Tibial artery (tissue), 4 donors: ENCODE measurements around the gene SORCS2.

Experiments
- DNase-seq, 2 donors: peaks; one replicate each; pipeline ENCODE4 v3.0.0-alpha.2; 2019
- H3K27ac ChIP-seq, 2 donors: fragments of 200-600 bp; sonication (generic) in 1 of 2; 1 replicate in 1 of 2; 2 replicates in 1 of 2; pipeline ENCODE4 v1.5.1; 2018 to 2019; ENCODE audit warnings: mild to moderate bottlenecking in 1 of 2
- H3K27me3 ChIP-seq, 2 donors: fragments of 200-600 bp; sonication (generic) in 1 of 2; one replicate each; pipeline versions ENCODE4 v1.5.1 to v1.6.0; 2016 to 2019
- H3K36me3 ChIP-seq, 3 donors: fragments of 200-600 bp; sonication (generic) in 2 of 3; one replicate each; pipeline ENCODE4 v1.5.1; 2016 to 2019; ENCODE audit warnings: mild to moderate bottlenecking in 2 of 3
- H3K4me1 ChIP-seq, 4 donors: fragments of 200-600 bp; sonication (generic) in 2 of 4; 1 replicate in 3 of 4; 2 replicates in 1 of 4; pipeline ENCODE4 v1.5.1; 2016 to 2019
- H3K4me3 ChIP-seq, 2 donors: fragments of 200-600 bp; sonication (generic) in 1 of 2; 1 replicate in 1 of 2; 2 replicates in 1 of 2; pipeline ENCODE4 v1.5.1; 2018 to 2019; ENCODE audit warnings: mild to moderate bottlenecking in 2 of 2
- H3K9me3 ChIP-seq, 3 donors: fragments of 200-600 bp; sonication (generic) in 1 of 3; one replicate each; pipeline ENCODE4 v1.5.1; 2016 to 2019
- intact Hi-C: fragments of 100-400 bp; cut with DNase I; formaldehyde crosslinking; loops from one replicate; pipeline ENCODE4 v1.15.0; 2023; ENCODE audit warnings: low total_unique reads
- TF ChIP-seq, protein P1 (sequence below), 2 experiments: fragments of 200-600 bp in 1 of 2; fragments of 450-650 bp in 1 of 2; IDR thresholded peaks; one replicate each; pipeline ENCODE4 v1.5.1; 2017 to 2019; ENCODE audit warnings: antibody characterized with exemption in 2 of 2, mild to moderate bottlenecking in 1 of 2, moderate library complexity in 1 of 2

Gene SORCS2

GRCh38 chr4:7754565-7755262 lies 562.4 kb downstream of the SORCS2 start:
- TF ChIP-seq, protein P1, sequence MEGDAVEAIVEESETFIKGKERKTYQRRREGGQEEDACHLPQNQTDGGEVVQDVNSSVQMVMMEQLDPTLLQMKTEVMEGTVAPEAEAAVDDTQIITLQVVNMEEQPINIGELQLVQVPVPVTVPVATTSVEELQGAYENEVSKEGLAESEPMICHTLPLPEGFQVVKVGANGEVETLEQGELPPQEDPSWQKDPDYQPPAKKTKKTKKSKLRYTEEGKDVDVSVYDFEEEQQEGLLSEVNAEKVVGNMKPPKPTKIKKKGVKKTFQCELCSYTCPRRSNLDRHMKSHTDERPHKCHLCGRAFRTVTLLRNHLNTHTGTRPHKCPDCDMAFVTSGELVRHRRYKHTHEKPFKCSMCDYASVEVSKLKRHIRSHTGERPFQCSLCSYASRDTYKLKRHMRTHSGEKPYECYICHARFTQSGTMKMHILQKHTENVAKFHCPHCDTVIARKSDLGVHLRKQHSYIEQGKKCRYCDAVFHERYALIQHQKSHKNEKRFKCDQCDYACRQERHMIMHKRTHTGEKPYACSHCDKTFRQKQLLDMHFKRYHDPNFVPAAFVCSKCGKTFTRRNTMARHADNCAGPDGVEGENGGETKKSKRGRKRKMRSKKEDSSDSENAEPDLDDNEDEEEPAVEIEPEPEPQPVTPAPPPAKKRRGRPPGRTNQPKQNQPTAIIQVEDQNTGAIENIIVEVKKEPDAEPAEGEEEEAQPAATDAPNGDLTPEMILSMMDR (IDR thresholded peaks at IDR 0.05), result no peak
- Histone ChIP-seq H3K4me1 (peaks cover 0 to 30% (median 12%) of the 10 kb centered on the region in 4 donors), H3K9me3 (no peaks in the 10 kb centered on the region), H3K4me3 (no peak overlapping the region), H3K27me3 (no peaks in the 10 kb centered on the region), H3K36me3 (peaks cover 0 to 15% (median 0%) of the 10 kb centered on the region in 3 donors), H3K27ac (no peak overlapping the region)
- intact Hi-C loops, result no loop called here
- DNase-seq, result no peak

DNA sequence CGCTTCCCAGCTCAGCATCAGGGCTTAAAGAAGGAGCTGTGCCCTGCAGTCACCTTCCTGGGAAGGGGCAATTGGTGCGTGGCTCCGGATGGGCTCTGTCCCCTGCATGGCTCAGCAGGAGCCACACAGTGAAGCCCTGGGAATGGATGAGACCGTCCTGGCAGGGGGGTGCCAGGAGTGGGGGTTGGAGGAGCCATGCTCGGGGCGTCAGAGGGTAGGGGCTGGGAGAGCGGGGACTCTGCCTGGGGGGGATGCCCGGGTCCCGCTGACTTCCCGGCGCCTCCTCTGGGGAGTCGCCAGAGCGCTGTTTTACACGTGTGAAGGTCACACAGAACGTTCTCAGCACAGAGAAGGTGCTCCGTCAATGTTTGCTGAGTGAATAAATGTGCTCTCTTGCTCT lies 563.2 kb downstream of the SORCS2 start:
- Histone ChIP-seq H3K36me3 (peaks cover 0 to 23% (median 7%) of the 10 kb centered on the region in 3 donors), H3K4me3 (no peak overlapping the region), H3K27me3 (no peaks in the 10 kb centered on the region), H3K27ac (no peak overlapping the region), H3K9me3 (no peaks in the 10 kb centered on the region), H3K4me1 (peaks cover 0 to 22% (median 9%) of the 10 kb centered on the region in 4 donors)
- intact Hi-C loops, result no loop called here
- DNase-seq, result no peak
- TF ChIP-seq, protein P1 (IDR thresholded peaks at IDR 0.05), result no peak

DNA sequence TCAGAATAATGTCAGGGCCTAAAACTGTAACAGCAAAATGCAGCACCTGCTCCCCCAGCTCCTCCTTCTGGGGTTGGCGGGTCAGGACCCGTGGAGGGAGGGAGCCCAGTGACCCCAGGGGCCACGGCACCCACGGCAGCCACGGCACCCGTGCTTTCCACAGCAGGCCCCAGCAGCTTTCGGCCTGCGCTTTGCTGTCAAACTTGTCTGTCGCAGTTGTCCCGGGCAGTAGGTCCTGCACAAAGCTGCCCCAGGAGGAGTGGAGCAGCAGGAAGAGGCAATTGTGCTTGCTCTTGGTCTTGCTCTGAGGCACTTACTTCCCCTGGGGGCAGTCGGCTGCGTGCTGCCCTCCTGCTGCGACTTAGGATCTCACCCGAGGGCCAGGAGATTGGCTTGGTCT lies 563.7 kb downstream of the SORCS2 start:
- Histone ChIP-seq H3K27me3 (no peaks in the 10 kb centered on the region), H3K9me3 (no peaks in the 10 kb centered on the region), H3K36me3 (peaks cover 2 to 29% (median 11%) of the 10 kb centered on the region in 3 donors), H3K4me1 (peaks cover 0 to 17% (median 4%) of the 10 kb centered on the region in 4 donors), H3K27ac (no peak overlapping the region), H3K4me3 (no peak overlapping the region)
- TF ChIP-seq, protein P1 (IDR thresholded peaks at IDR 0.05), result no peak
- intact Hi-C loops, result no loop called here
- no peak for DNase-seq

GRCh38 chr4:7756561-7757355 lies 564.4 kb downstream of the SORCS2 start:
- peaks cover 5 to 34% (median 15%) of the 10 kb centered on the region in 3 donors for H3K36me3 ChIP-seq
- no peaks in the 10 kb centered on the region for H3K9me3 ChIP-seq
- TF ChIP-seq, protein P1 (IDR thresholded peaks at IDR 0.05), result no peak
- H3K4me3 ChIP-seq, result no peak overlapping the region
- intact Hi-C loops, result no loop called here
- no peaks in the 10 kb centered on the region for H3K27me3 ChIP-seq
- H3K4me1 ChIP-seq, result peaks cover 0 to 14% (median 2%) of the 10 kb centered on the region in 4 donors
- H3K27ac ChIP-seq, result no peak overlapping the region
- DNase-seq, result no peak

GRCh38 chr4:7757501-7758471 lies 565.4 kb downstream of the SORCS2 start:
- Histone ChIP-seq H3K27ac (peak overlapping the region in 1 of 2 donors; percentile 7), H3K4me3 (no peak overlapping the region), H3K27me3 (no peaks in the 10 kb centered on the region), H3K36me3 (peaks cover 5 to 43% (median 20%) of the 10 kb centered on the region in 3 donors), H3K9me3 (no peaks in the 10 kb centered on the region), H3K4me1 (peaks cover 0 to 14% (median 2%) of the 10 kb centered on the region in 4 donors)
- TF ChIP-seq, protein P1 (IDR thresholded peaks at IDR 0.05), result no peak
- intact Hi-C loops, result no loop called here
- DNase-seq, result no peak
